Gastroesophageal sphincter (tissue), 3 donors: Measurements from ENCODE around the gene TP53INP2.
"Not testable (repeated sequence)": the region's sequence is repeated elsewhere in the genome, so short reads cannot be mapped to it uniquely, and the experiment has no call there.

Experiments used
- POLR2A ChIP-seq, 2 donors: fragments of 450-650 bp; IDR thresholded peaks; one replicate each; pipeline ENCODE4 v1.6.1; 2017; ENCODE audit warnings: antibody characterized with exemption in 2 of 2, mild to moderate bottlenecking in 2 of 2, moderate library complexity in 1 of 2
- TF ChIP-seq, protein P1 (sequence below), 4 experiments: fragments of 200-600 bp in 2 of 4; fragments of 450-650 bp in 2 of 4; sonication (generic) in 1 of 4; IDR thresholded peaks; one replicate each; pipeline ENCODE4 v1.5.1; 2017 to 2019; ENCODE audit warnings: antibody characterized with exemption in 4 of 4, mild to moderate bottlenecking in 2 of 4, moderate library complexity in 2 of 4

DNA sequence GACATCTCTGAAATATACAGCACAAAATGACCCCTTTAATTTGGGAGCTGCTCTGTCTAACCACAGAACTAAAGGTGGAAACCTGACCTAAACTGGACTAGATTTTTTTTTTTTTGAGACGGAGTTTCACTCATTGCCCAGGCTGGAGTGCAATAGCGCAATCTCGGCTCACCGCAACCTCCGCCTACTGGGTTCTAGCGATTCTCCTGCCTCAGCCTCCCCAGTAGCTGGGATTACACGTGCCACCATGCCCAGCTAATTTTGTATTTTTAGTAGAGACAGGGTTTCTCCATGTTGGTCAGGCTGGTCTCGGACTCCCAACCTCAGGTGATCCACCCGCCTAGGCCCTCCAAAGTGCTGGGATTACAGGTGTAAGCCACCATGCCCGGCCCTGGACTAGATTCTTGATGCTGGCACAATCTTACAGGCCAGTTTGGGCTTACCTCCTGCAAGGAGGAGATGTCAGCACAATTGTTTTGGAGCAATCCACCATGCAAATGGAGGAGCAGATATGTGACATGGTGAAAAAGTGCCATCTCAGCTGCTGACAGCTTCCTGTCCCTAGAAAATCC, 9.9 kb downstream of the TP53INP2 start:
- TF ChIP-seq, protein P1, sequence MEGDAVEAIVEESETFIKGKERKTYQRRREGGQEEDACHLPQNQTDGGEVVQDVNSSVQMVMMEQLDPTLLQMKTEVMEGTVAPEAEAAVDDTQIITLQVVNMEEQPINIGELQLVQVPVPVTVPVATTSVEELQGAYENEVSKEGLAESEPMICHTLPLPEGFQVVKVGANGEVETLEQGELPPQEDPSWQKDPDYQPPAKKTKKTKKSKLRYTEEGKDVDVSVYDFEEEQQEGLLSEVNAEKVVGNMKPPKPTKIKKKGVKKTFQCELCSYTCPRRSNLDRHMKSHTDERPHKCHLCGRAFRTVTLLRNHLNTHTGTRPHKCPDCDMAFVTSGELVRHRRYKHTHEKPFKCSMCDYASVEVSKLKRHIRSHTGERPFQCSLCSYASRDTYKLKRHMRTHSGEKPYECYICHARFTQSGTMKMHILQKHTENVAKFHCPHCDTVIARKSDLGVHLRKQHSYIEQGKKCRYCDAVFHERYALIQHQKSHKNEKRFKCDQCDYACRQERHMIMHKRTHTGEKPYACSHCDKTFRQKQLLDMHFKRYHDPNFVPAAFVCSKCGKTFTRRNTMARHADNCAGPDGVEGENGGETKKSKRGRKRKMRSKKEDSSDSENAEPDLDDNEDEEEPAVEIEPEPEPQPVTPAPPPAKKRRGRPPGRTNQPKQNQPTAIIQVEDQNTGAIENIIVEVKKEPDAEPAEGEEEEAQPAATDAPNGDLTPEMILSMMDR (IDR thresholded peaks at IDR 0.05), result not testable (repeated sequence)
- TF ChIP-seq POLR2A (IDR thresholded peaks at IDR 0.05), result not testable (repeated sequence)
